Smooth muscle cell (in vitro differentiated cells): ENCODE data around the gene C3orf18. TPM values are rescaled to one million over a fixed set of nuclear protein-coding genes. Genes with fewer than 3 reads are reported as not detected.

Experiments used
- DNase-seq: peaks from one replicate; lab custom pipeline; 2025; ENCODE audit not compliant: unreplicated experiment; lab: John Stamatoyannopoulos, UW
- H2AFZ ChIP-seq: fragments of 200-600 bp; sonication (generic); 2 replicates; pipeline ENCODE4 v1.6.0; 2016; ENCODE audit warnings: antibody characterized with exemption, low read depth, mild to moderate bottlenecking
- H3F3A ChIP-seq: fragments of 200-600 bp; sonication (generic); 2 replicates; pipeline ENCODE4 v1.6.0; 2017; ENCODE audit warnings: antibody characterized with exemption, low read depth
- H3K27ac ChIP-seq: fragments of 200-600 bp; sonication (generic); 2 replicates; pipeline ENCODE4 v1.5.1; 2016; ENCODE audit warnings: low read depth, mild to moderate bottlenecking
- H3K27me3 ChIP-seq: fragments of 200-600 bp; sonication (generic); 2 replicates; pipeline ENCODE4 v1.6.1; 2016; ENCODE audit warnings: low read depth, mild to moderate bottlenecking
- H3K36me3 ChIP-seq: fragments of 200-600 bp; sonication (generic); 2 replicates; pipeline ENCODE4 v1.5.1; 2016; ENCODE audit warnings: low read depth
- H3K4me1 ChIP-seq: fragments of 200-600 bp; sonication (generic); 2 replicates; pipeline ENCODE4 v1.5.1; 2016; ENCODE audit warnings: low read depth
- H3K4me2 ChIP-seq: fragments of 200-600 bp; sonication (generic); 2 replicates; pipeline ENCODE4 v1.6.0; 2016; ENCODE audit warnings: mild to moderate bottlenecking
- H3K4me3 ChIP-seq: fragments of 200-600 bp; sonication (generic); 2 replicates; pipeline ENCODE4 v1.5.1; 2016; ENCODE audit warnings: mild to moderate bottlenecking
- H3K79me2 ChIP-seq: fragments of 200-600 bp; sonication (generic); 2 replicates; pipeline ENCODE4 v1.6.0; 2016; ENCODE audit warnings: low read depth, mild to moderate bottlenecking
- H3K9ac ChIP-seq: fragments of 200-600 bp; sonication (generic); 2 replicates; pipeline ENCODE4 v1.6.0; 2016; ENCODE audit warnings: low read depth
- H3K9me3 ChIP-seq: fragments of 200-600 bp; sonication (generic); replicated peaks from 2 replicates; pipeline ENCODE4 v1.5.1; 2016; ENCODE audit warnings: low read depth
- H4K20me1 ChIP-seq: fragments of 200-600 bp; sonication (generic); 2 replicates; pipeline ENCODE4 v1.6.0; 2016; ENCODE audit warnings: low read depth
- WGBS: methylation state at CpG from one replicate; pipeline ENCODE4 v1.1.7; 2016; ENCODE audit warnings: low lambda C conversion rate; 5-methylcytosine and 5-hydroxymethylcytosine counted together
- polyA plus RNA-seq: library from polyadenylated mRNA; unstranded; fragments of >200 nt; fragmentation: Nextera tagmentation; extraction: Ambion mirVana; gene quantifications from 2 replicates; pipeline ENCODE4 v1.2.1, GENCODE V29; 2016
- total RNA-seq: library from RNA; depleted of rRNA; stranded (reverse); fragments of >200 nt; gene quantifications from 2 replicates; pipeline ENCODE4 v1.2.3, GENCODE V29; 2014
- TF ChIP-seq, protein P1 (sequence below): fragments of 200-600 bp; sonication (generic); IDR thresholded peaks from 2 replicates; pipeline ENCODE4 v1.5.1; 2017; ENCODE audit warnings: borderline replicate concordance, mild to moderate bottlenecking, antibody characterized with exemption; ENCODE audit not compliant: insufficient read depth, poor library complexity, severe bottlenecking

Gene C3orf18
- total and polyA plus RNA-seq, 2 experiments from 2014 or later, result 8.7 to 20.0 TPM

DNA sequence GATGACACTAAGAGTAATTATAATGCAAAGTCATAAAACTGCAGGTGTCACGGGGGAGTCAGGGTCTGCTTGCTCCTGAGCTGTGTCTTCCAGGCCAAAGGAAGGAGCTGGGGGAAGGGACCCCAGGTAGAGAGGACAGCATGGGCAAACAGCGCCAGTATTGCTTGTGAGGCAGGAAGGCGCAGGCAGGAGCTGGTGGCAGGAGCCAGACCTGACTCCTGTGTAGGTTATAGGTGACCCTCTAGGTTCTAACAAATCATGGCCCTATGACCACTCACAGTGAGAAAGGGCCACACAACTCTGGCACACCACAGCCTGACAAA lies 42.2 kb upstream of the C3orf18 start:
- Histone ChIP-seq H4K20me1 (peaks cover 9% of the 10 kb centered on the region), H3K4me3 (no peak overlapping the region), H3K79me2 (peaks cover 14% of the 10 kb centered on the region), H3K27ac (no peak overlapping the region), H3K9ac (no peak overlapping the region), H3K27me3 (no peaks in the 10 kb centered on the region), H3K9me3 (no peaks in the 10 kb centered on the region), H3K4me1 (no peaks in the 10 kb centered on the region), H3K4me2 (peak overlapping the region; percentile 93), H3F3A (no peaks in the 10 kb centered on the region), H2AFZ (no peak overlapping the region), H3K36me3 (no peaks in the 10 kb centered on the region)
- no peak for DNase-seq
- WGBS, result 98% methylated on average over 3 of the region's 3 CpGs
- TF ChIP-seq, protein P1, sequence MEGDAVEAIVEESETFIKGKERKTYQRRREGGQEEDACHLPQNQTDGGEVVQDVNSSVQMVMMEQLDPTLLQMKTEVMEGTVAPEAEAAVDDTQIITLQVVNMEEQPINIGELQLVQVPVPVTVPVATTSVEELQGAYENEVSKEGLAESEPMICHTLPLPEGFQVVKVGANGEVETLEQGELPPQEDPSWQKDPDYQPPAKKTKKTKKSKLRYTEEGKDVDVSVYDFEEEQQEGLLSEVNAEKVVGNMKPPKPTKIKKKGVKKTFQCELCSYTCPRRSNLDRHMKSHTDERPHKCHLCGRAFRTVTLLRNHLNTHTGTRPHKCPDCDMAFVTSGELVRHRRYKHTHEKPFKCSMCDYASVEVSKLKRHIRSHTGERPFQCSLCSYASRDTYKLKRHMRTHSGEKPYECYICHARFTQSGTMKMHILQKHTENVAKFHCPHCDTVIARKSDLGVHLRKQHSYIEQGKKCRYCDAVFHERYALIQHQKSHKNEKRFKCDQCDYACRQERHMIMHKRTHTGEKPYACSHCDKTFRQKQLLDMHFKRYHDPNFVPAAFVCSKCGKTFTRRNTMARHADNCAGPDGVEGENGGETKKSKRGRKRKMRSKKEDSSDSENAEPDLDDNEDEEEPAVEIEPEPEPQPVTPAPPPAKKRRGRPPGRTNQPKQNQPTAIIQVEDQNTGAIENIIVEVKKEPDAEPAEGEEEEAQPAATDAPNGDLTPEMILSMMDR, result no peak

- Histone ChIP-seq H3K36me3 (no peaks in the 10 kb centered on the region), H3K9ac (no peak overlapping the region), H3K79me2 (peaks cover 14% of the 10 kb centered on the region), H3K27me3 (no peaks in the 10 kb centered on the region), H4K20me1 (peaks cover 9% of the 10 kb centered on the region), H3K4me2 (peak overlapping the region; percentile 93), H3K4me3 (no peak overlapping the region), H2AFZ (no peak overlapping the region), H3K27ac (no peak overlapping the region), H3K4me1 (no peaks in the 10 kb centered on the region), H3K9me3 (no peaks in the 10 kb centered on the region), H3F3A (no peaks in the 10 kb centered on the region)
- DNase-seq, result no peak
- TF ChIP-seq, protein P1, result no peak
- WGBS, result 98% methylated on average over 5 of the region's 5 CpGs
These were observed 41.7 kb upstream of the C3orf18 start for GRCh38 chr3:50609071-50609762.

DNA sequence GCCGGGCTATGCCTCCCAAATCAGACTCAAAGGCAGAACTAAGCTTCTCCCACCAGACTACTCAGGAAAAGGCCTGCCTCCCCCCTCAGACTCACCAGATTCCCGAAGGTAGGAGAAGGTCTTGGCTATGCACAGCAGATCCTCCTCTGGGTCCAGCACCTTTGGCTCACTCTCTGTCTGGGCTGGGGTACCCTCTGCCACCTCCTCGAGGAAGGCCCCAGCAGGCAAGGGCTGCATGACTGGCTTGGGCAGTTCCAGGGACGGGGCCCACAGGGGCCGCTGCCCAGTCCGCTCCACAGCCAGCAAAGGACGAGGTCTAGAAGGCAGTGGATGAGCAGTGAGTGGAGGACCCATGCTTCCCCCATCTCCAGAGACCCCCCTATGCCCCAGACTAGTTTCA lies 40.7 kb upstream of the C3orf18 start:
- Histone ChIP-seq H4K20me1 (peaks cover 9% of the 10 kb centered on the region), H3K4me3 (no peak overlapping the region), H3K27me3 (no peaks in the 10 kb centered on the region), H3F3A (no peaks in the 10 kb centered on the region), H3K27ac (no peak overlapping the region), H3K4me2 (no peak overlapping the region), H3K9me3 (no peaks in the 10 kb centered on the region), H3K79me2 (peaks cover 14% of the 10 kb centered on the region), H3K36me3 (no peaks in the 10 kb centered on the region), H3K9ac (no peak overlapping the region), H3K4me1 (no peaks in the 10 kb centered on the region), H2AFZ (no peak overlapping the region)
- TF ChIP-seq, protein P1, result no peak
- 97% methylated on average over 7 of the region's 7 CpGs for WGBS
- no peak for DNase-seq
